DOHH2 (cell line): Measurements from ENCODE around the gene PCBP3.

ENCODE experiments used
- EZH2phosphoT487 ChIP-seq: fragments of 200-600 bp; sonication (generic); IDR thresholded peaks from 2 replicates; pipeline ENCODE4 v1.6.1; 2017; ENCODE audit warnings: borderline replicate concordance, mild to moderate bottlenecking, antibody characterized with exemption, low read length, moderate library complexity, mixed read lengths
- TF ChIP-seq, protein P1 (sequence below): fragments of 200-600 bp; sonication (generic); IDR thresholded peaks from one replicate; pipeline ENCODE4 v1.5.1; 2014; ENCODE audit warnings: antibody characterized with exemption, mild to moderate bottlenecking, low read depth, low read length; ENCODE audit not compliant: poor library complexity, severe bottlenecking

DNA sequence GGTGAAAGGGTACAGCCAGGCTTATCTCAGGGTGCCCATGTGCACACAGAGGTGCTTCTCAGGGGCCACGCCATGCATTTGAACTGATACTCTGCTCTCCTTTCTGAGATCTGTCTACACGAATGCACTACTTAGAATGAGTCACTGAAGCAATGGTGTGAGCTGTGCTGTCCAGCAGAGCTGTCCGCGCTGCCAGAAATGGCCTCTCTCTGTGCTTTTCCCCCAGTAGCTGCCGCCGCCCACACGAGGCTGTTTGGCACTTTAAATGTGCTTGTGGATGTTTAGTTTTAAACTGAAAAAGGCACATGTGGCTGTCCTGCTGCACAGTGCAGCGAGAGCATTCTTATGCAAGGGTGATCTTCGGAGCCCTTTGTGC, 250.9 kb downstream of the PCBP3 start:
- TF ChIP-seq, protein P1, sequence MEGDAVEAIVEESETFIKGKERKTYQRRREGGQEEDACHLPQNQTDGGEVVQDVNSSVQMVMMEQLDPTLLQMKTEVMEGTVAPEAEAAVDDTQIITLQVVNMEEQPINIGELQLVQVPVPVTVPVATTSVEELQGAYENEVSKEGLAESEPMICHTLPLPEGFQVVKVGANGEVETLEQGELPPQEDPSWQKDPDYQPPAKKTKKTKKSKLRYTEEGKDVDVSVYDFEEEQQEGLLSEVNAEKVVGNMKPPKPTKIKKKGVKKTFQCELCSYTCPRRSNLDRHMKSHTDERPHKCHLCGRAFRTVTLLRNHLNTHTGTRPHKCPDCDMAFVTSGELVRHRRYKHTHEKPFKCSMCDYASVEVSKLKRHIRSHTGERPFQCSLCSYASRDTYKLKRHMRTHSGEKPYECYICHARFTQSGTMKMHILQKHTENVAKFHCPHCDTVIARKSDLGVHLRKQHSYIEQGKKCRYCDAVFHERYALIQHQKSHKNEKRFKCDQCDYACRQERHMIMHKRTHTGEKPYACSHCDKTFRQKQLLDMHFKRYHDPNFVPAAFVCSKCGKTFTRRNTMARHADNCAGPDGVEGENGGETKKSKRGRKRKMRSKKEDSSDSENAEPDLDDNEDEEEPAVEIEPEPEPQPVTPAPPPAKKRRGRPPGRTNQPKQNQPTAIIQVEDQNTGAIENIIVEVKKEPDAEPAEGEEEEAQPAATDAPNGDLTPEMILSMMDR = no peak
- TF ChIP-seq EZH2phosphoT487 = no peak
